Caco-2 (cell line): Measurements from ENCODE around the gene ALDOA. TPM values are rescaled to one million over a fixed set of nuclear protein-coding genes. Genes with fewer than 3 reads are reported as not detected.
A peak's percentile ranks its signal among the peaks of the same experiment; 100 is the strongest.

ENCODE experiments used
- BruUV-seq: library from RNA; stranded (reverse); fragments of 400-500 nt; replicated peaks from 2 replicates; lab custom pipeline; 2021; lab: Mats Ljungman, UMichigan
- CTCF ChIA-PET: fragments of 300-600 bp; sonication (Branson Sonifier 250); formaldehyde crosslinking; loops from one replicate; lab custom pipeline; 2022; ENCODE audit warnings: antibody characterized with exemption; lab: Charles Lee
- POLR2A ChIA-PET: fragments of 300-600 bp; sonication (Branson Sonifier 250); formaldehyde crosslinking; loops from one replicate; lab custom pipeline; 2022; ENCODE audit warnings: antibody characterized with exemption; lab: Charles Lee
- DNase-seq, 2 experiments: peaks; one replicate each; pipeline versions ENCODE4 v3.0.0 to v3.0.0-alpha.2; 2020 to 2022
- H3K27me3 ChIP-seq: replicated peaks from 2 replicates; pipeline ENCODE4 v1.6.0; 2011; ENCODE audit warnings: low read length; ENCODE audit not compliant: control insufficient read depth, insufficient read depth
- H3K36me3 ChIP-seq: 2 replicates; pipeline ENCODE4 v1.5.1; 2011; ENCODE audit warnings: low read length; ENCODE audit not compliant: control insufficient read depth, insufficient read depth
- H3K4me1 ChIP-seq: fragments of 250-450 bp; sonication (Bioruptor Pico); 2 replicates; pipeline ENCODE4 v1.5.1; 2020; ENCODE audit warnings: mild to moderate bottlenecking
- H3K4me3 ChIP-seq: 2 replicates; pipeline ENCODE4 v1.5.1; 2011; ENCODE audit warnings: low read depth, mild to moderate bottlenecking, control low read depth, low read length
- H3K9me3 ChIP-seq: fragments of 250-450 bp; sonication (Bioruptor Pico); 2 replicates; pipeline ENCODE4 v1.5.1; 2020; ENCODE audit warnings: mild to moderate bottlenecking, moderate library complexity
- H3K27ac Mint-ChIP-seq: one replicate; pipeline ENCODE4 v1.8.0; 2022; ENCODE audit warnings: mixed read lengths; ENCODE audit not compliant: unreplicated experiment
- H3K27me3 Mint-ChIP-seq: one replicate; pipeline ENCODE4 v1.8.0; 2022; ENCODE audit warnings: mixed read lengths; ENCODE audit not compliant: insufficient read depth, unreplicated experiment
- H3K36me3 Mint-ChIP-seq: one replicate; pipeline ENCODE4 v1.8.0; 2022; ENCODE audit warnings: mild to moderate bottlenecking, mixed read lengths; ENCODE audit not compliant: insufficient read depth, unreplicated experiment
- H3K4me1 Mint-ChIP-seq: one replicate; pipeline ENCODE4 v1.8.0; 2022; ENCODE audit warnings: low read depth, mixed read lengths; ENCODE audit not compliant: unreplicated experiment
- H3K4me3 Mint-ChIP-seq: one replicate; pipeline ENCODE4 v1.8.0; 2022; ENCODE audit warnings: mild to moderate bottlenecking, moderate library complexity, mixed read lengths; ENCODE audit not compliant: unreplicated experiment
- H3K9me3 Mint-ChIP-seq: one replicate; pipeline ENCODE4 v1.8.0; 2022; ENCODE audit warnings: mixed read lengths; ENCODE audit not compliant: unreplicated experiment
- CTCF ChIP-seq, 2 experiments: fragments of 200-600 bp in 1 of 2; IDR thresholded peaks; 1 replicate in 1 of 2; 2 replicates in 1 of 2; pipeline versions ENCODE4 v1.5.1 to v1.8.0; 2011 to 2022; ENCODE audit warnings: antibody characterized with exemption in 1 of 2, control low read depth in 1 of 2, inconsistent platforms in 1 of 2, low read depth in 1 of 2, low read length in 1 of 2, mild to moderate bottlenecking in 1 of 2, moderate library complexity in 1 of 2; ENCODE audit not compliant: insufficient read depth in 1 of 2, severe bottlenecking in 1 of 2, unreplicated experiment in 1 of 2
- intact Hi-C: fragments of 100-400 bp; cut with micrococcal nuclease; formaldehyde crosslinking; loops from one replicate; pipeline ENCODE4 v1.10.0; 2022; ENCODE audit not compliant: unreplicated experiment
- total RNA-seq: library from RNA; stranded (reverse); gene quantifications from 2 replicates; pipeline ENCODE4 v1.2.3, GENCODE V29; 2022

The ALDOA gene
- total RNA-seq, 1 experiment from 2014 or later = 675 TPM

GRCh38 chr16:30086291-30087140, 21.0 kb downstream of the ALDOA start:
- H3K36me3 Mint-ChIP-seq = peaks cover 52% of the 10 kb centered on the region
- CTCF ChIA-PET = no interaction called here
- BruUV-seq = no TSS peak

GRCh38 chr16:30087181-30087898, 21.8 kb downstream of the ALDOA start:
- Histone ChIP-seq H3K4me3 (no peak overlapping the region), H3K36me3 (no peaks in the 10 kb centered on the region; the same call in 1 of the 2 replicates), H3K27me3 (no peaks in the 10 kb centered on the region), H3K9me3 (no peaks in the 10 kb centered on the region), H3K4me1 (peaks cover 8% of the 10 kb centered on the region)
- intact Hi-C loops = no loop called here
- Mint-ChIP-seq H3K9me3 (no peaks in the 10 kb centered on the region), H3K4me1 (no peaks in the 10 kb centered on the region), H3K4me3 (no peak overlapping the region), H3K27ac (peak overlapping the region; percentile 27), H3K27me3 (no peaks in the 10 kb centered on the region), H3K36me3 (peaks cover 49% of the 10 kb centered on the region)
- ChIA-PET POLR2A (interaction anchor here (0.6 kb wide), 1 partner anchor 33 kb away, joined by 4 read pairs; no protein-coding TSS in a partner anchor), CTCF (no interaction called here)
- no peak for DNase-seq
- BruUV-seq = no TSS peak
- no peak for TF ChIP-seq CTCF (IDR thresholded peaks at IDR 0.05; ENCODE audit: insufficient read depth in 1 of 2, low read depth in 1 of 2, low read length in 1 of 2, severe bottlenecking in 1 of 2, unreplicated experiment in 1 of 2)

More at GRCh38 chr16:30086291-30087140, 21.0 kb downstream of the ALDOA start:
- Histone ChIP-seq H3K4me1 (peaks cover 6% of the 10 kb centered on the region), H3K36me3 (no peaks in the 10 kb centered on the region; the same call in 1 of the 2 replicates), H3K27me3 (no peaks in the 10 kb centered on the region), H3K9me3 (no peaks in the 10 kb centered on the region), H3K4me3 (no peak overlapping the region)
- H3K4me3 Mint-ChIP-seq = no peak overlapping the region
- no peaks in the 10 kb centered on the region for H3K27me3 Mint-ChIP-seq
- no peaks in the 10 kb centered on the region for H3K4me1 Mint-ChIP-seq
- no peaks in the 10 kb centered on the region for H3K9me3 Mint-ChIP-seq
- intact Hi-C loops = no loop called here
- H3K27ac Mint-ChIP-seq = no peak overlapping the region
- no peak for DNase-seq
- POLR2A ChIA-PET = interaction anchor here (0.6 to 1.1 kb wide), 2 partner anchors 21 to 34 kb away, joined by 3 to 4 read pairs; partner anchors contain the start of gene ALDOA
- no peak for TF ChIP-seq CTCF (IDR thresholded peaks at IDR 0.05; ENCODE audit: insufficient read depth in 1 of 2, low read depth in 1 of 2, low read length in 1 of 2, severe bottlenecking in 1 of 2, unreplicated experiment in 1 of 2)

GRCh38 chr16:30088237-30088831, 22.8 kb downstream of the ALDOA start:
- Histone ChIP-seq H3K4me3 (no peak overlapping the region), H3K27me3 (no peaks in the 10 kb centered on the region), H3K4me1 (peaks cover 13% of the 10 kb centered on the region), H3K9me3 (no peaks in the 10 kb centered on the region), H3K36me3 (no peaks in the 10 kb centered on the region; the same call in 1 of the 2 replicates)
- no peaks in the 10 kb centered on the region for H3K9me3 Mint-ChIP-seq
- TF ChIP-seq CTCF (IDR thresholded peaks at IDR 0.05; ENCODE audit: insufficient read depth in 1 of 2, low read depth in 1 of 2, low read length in 1 of 2, severe bottlenecking in 1 of 2, unreplicated experiment in 1 of 2) = no peak
- H3K4me3 Mint-ChIP-seq = no peak overlapping the region
- DNase-seq = no peak
- ChIA-PET POLR2A (no interaction called here), CTCF (no interaction called here)
- intact Hi-C loops = no loop called here
- no TSS peak for BruUV-seq
- H3K27ac Mint-ChIP-seq = peak overlapping the region; percentile 27
- no peaks in the 10 kb centered on the region for H3K27me3 Mint-ChIP-seq
- H3K36me3 Mint-ChIP-seq = peaks cover 45% of the 10 kb centered on the region
- peaks cover 6% of the 10 kb centered on the region for H3K4me1 Mint-ChIP-seq
